Right atrium auricular region (tissue), 2 donors: ENCODE measurements around the gene EWSR1. TPM values are rescaled to one million over a fixed set of nuclear protein-coding genes. Genes with fewer than 3 reads are reported as not detected.
"Not testable (repeated sequence)": the region's sequence is repeated elsewhere in the genome, so short reads cannot be mapped to it uniquely, and the experiment has no call there.

Source experiments
- DNase-seq: peaks from one replicate; pipeline ENCODE4 v3.0.0-alpha.2; 2019; ENCODE audit warnings: low spot score
- H3K27ac ChIP-seq, 2 donors: fragments of 200-600 bp; sonication (generic); 1 replicate in 1 of 2; 2 replicates in 1 of 2; pipeline ENCODE4 v1.5.1; 2016 to 2019
- H3K27me3 ChIP-seq, 2 donors: fragments of 200-600 bp; sonication (generic); one replicate each; pipeline versions ENCODE4 v1.5.1 to v1.6.0; 2017 to 2019
- H3K36me3 ChIP-seq: fragments of 200-600 bp; sonication (generic); one replicate; pipeline ENCODE4 v1.5.1; 2016
- H3K4me1 ChIP-seq, 2 donors: fragments of 200-600 bp; sonication (generic); one replicate each; pipeline versions ENCODE4 v1.5.1 to v1.6.0; 2017 to 2019
- H3K4me3 ChIP-seq, 2 donors: fragments of 200-600 bp; sonication (generic); 1 replicate in 1 of 2; 2 replicates in 1 of 2; pipeline ENCODE4 v1.5.1; 2017 to 2019; ENCODE audit warnings: mild to moderate bottlenecking in 1 of 2, moderate library complexity in 1 of 2
- H3K9me3 ChIP-seq, 2 donors: fragments of 200-600 bp; sonication (generic); one replicate each; pipeline ENCODE4 v1.5.1; 2019
- CTCF ChIP-seq, 2 donors: fragments of 200-600 bp; sonication (generic); IDR thresholded peaks; one replicate each; pipeline ENCODE4 v1.5.1; 2019; ENCODE audit warnings: antibody characterized with exemption in 2 of 2
- total RNA-seq, 2 donors: library from RNA; depleted of rRNA; stranded (reverse); fragments of >200 nt; gene quantifications; one replicate each; pipeline ENCODE4 v1.1.0, GENCODE V29; 2016

The EWSR1 gene
- total RNA-seq, 2 donors from 2014 or later, result 153 to 179 TPM

DNA sequence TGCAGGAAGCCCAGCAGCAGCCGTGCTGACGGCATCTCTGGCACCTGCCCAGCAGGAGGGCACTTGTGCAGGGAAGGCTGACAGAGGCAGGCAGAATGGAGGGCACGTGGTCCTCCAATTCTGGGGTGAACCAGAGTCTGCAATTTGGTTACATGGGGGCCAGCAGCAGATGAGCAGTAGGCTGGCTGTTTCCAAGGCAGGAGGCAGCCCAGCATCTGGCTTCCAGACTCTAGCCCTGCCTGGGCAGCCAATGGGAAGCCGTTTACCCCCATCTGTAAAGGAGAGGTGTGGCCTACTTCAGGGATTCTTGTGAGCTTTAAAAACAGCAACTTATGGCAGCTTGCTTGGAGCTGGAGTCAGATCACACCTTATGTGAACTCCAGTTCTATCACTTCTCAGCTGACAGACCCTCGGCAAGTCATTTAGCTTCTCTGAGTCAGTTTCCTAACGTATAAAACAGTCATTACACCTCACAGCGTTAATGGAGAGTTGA is 75.3 kb downstream of the EWSR1 start:
- Histone ChIP-seq H3K27ac (peak overlapping the region; percentile 52 to 61), H3K4me1 (peaks cover 0 to 27% of the 10 kb centered on the region in 2 donors), H3K4me3 (no peak overlapping the region), H3K9me3 (no peaks in the 10 kb centered on the region), H3K36me3 (peaks cover 63% of the 10 kb centered on the region), H3K27me3 (no peaks in the 10 kb centered on the region)
- peak; percentile 64 for DNase-seq
- TF ChIP-seq CTCF (IDR thresholded peaks at IDR 0.05), result no peak

GRCh38 chr22:29344137-29344536 is 76.1 kb downstream of the EWSR1 start:
- H3K27ac ChIP-seq, result peak overlapping the region; percentile 52 to 61
- TF ChIP-seq CTCF (IDR thresholded peaks at IDR 0.05), result no peak
- DNase-seq, result no peak
- peaks cover 0 to 27% of the 10 kb centered on the region in 2 donors for H3K4me1 ChIP-seq
- no peaks in the 10 kb centered on the region for H3K27me3 ChIP-seq
- no peak overlapping the region for H3K4me3 ChIP-seq
- H3K36me3 ChIP-seq, result peaks cover 63% of the 10 kb centered on the region
- no peaks in the 10 kb centered on the region for H3K9me3 ChIP-seq

DNA sequence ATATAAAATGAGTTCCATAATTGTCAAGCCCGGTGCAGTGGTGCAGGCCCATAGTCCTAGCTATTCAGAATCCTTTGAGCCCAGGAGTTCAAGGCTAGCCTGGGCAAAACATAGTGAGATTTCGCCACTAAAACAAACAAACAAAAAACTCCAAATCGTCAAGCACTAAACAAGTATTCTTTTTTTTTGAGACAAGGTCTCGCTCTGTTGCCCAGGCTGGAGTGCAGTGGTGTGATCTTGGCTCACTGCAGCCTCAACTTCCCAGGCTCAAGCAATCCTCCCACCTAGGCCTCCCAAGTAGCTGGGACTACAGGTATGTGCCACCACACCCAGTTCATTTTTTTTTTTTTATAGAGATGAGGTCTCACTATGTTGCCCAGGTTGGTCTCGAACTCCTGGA is 76.8 kb downstream of the EWSR1 start:
- peaks cover 0 to 27% of the 10 kb centered on the region in 2 donors for H3K4me1 ChIP-seq

GRCh38 chr22:29345932-29346331 is 77.9 kb downstream of the EWSR1 start:
- H3K9me3 ChIP-seq, result no peaks in the 10 kb centered on the region
- H3K27me3 ChIP-seq, result no peaks in the 10 kb centered on the region
- peaks cover 63% of the 10 kb centered on the region for H3K36me3 ChIP-seq
- no peak for DNase-seq
- peaks cover 0 to 27% of the 10 kb centered on the region in 2 donors for H3K4me1 ChIP-seq
- H3K27ac ChIP-seq, result no peak overlapping the region
- no peak for TF ChIP-seq CTCF (IDR thresholded peaks at IDR 0.05)
- H3K4me3 ChIP-seq, result no peak overlapping the region

More for the DNA sequence above, 76.8 kb downstream of the EWSR1 start:
- peaks cover 63% of the 10 kb centered on the region for H3K36me3 ChIP-seq
- H3K27me3 ChIP-seq, DNase-seq, H3K9me3 ChIP-seq, H3K4me3 ChIP-seq, H3K27ac ChIP-seq: not testable (repeated sequence)

- peaks cover 0 to 26% of the 10 kb centered on the region in 2 donors for H3K4me1 ChIP-seq
Observed at GRCh38 chr22:29346659-29347058, 78.6 kb downstream of the EWSR1 start.

DNA sequence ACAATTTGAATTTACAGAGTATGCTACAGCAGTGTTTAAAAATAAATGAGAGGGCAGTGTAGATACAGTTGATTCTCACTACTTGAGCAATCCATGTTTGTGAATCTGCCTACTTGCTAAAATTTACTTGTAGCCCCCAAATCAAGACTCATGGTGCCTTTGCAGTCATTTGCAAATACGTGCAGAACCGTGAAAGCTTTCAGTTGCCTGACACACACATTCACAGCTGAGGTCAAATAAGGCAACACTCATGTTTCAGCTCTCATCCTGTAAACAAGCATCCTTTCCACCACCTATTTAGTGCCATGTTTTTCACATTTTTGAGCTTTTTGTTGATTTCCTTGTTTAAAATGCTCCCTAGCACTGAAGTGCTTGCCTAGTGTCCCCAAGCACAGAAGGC is 80.0 kb downstream of the EWSR1 start:
- Histone ChIP-seq H3K4me1 (peaks cover 0 to 13% of the 10 kb centered on the region in 2 donors), H3K4me3 (no peak overlapping the region), H3K9me3 (no peaks in the 10 kb centered on the region), H3K36me3 (peaks cover 67% of the 10 kb centered on the region), H3K27me3 (no peaks in the 10 kb centered on the region), H3K27ac (no peak overlapping the region)
- DNase-seq, result no peak
- TF ChIP-seq CTCF (IDR thresholded peaks at IDR 0.05), result no peak

More at GRCh38 chr22:29346659-29347058, 78.6 kb downstream of the EWSR1 start:
- no peak overlapping the region for H3K4me3 ChIP-seq
- no peak for TF ChIP-seq CTCF (IDR thresholded peaks at IDR 0.05)
- no peak for DNase-seq
- no peaks in the 10 kb centered on the region for H3K9me3 ChIP-seq
- H3K27ac ChIP-seq, result no peak overlapping the region
- H3K36me3 ChIP-seq, result peaks cover 63% of the 10 kb centered on the region
- no peaks in the 10 kb centered on the region for H3K27me3 ChIP-seq
